SU-DHL-6 (cell line): ENCODE results near the gene UPF2.

Experiments used
- CTCF ChIP-seq: fragments of 200-600 bp; sonication (generic); IDR thresholded peaks from one replicate; pipeline ENCODE4 v1.5.1; 2017; ENCODE audit warnings: antibody characterized with exemption, mild to moderate bottlenecking, low read length, moderate library complexity; ENCODE audit not compliant: insufficient read depth, poor library complexity, severe bottlenecking
- EZH2phosphoT487 ChIP-seq: fragments of 200-600 bp; sonication (generic), shearing (Covaris generic); conservative IDR thresholded peaks from 2 replicates; pipeline ENCODE4 v1.6.1; 2018; ENCODE audit warnings: mild to moderate bottlenecking, antibody characterized with exemption, low read length, moderate library complexity, mixed read lengths

- TF ChIP-seq CTCF (no peak), EZH2phosphoT487 (no peak)
Observed at GRCh38 chr10:11908536-11908935, 134.1 kb downstream of the UPF2 start.
